GF-D8 (cell line): ENCODE data around the gene GPR176.

ENCODE experiments used
- DNase-seq: peaks from one replicate; lab custom pipeline; 2025; lab: John Stamatoyannopoulos, UW

Gene GPR176

DNA sequence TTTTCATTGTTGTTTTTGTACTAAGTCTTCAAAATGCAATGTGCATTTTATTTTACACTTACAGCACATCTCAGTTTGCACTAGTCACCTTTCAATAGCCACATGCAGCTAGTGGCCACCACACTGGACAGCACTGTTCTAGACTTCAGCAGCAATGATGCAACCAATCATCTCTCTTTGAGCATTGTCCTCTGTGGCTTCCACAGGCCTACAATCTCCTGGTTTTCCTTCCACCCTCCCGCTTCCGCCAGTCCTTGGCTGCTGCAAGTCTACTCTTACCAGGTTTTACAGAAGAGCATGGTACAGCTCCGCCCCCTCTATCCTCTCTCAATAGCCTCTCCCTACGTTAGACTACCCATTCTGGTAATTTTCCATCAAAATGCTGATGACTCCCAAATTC is 112.3 kb downstream of the GPR176 start:
- no peak for DNase-seq

- DNase-seq, result no peak
Measured at GRCh38 chr15:39804026-39804425, 116.0 kb downstream of the GPR176 start.

GRCh38 chr15:39803016-39803415 is 117.0 kb downstream of the GPR176 start:
- DNase-seq, result no peak

GRCh38 chr15:39801641-39802309 is 118.3 kb downstream of the GPR176 start:
- no peak for DNase-seq

- no peak for DNase-seq
Measured at GRCh38 chr15:39799552-39800011, 120.5 kb downstream of the GPR176 start.

GRCh38 chr15:39798382-39798781 is 121.7 kb downstream of the GPR176 start:
- DNase-seq, result no peak

DNA sequence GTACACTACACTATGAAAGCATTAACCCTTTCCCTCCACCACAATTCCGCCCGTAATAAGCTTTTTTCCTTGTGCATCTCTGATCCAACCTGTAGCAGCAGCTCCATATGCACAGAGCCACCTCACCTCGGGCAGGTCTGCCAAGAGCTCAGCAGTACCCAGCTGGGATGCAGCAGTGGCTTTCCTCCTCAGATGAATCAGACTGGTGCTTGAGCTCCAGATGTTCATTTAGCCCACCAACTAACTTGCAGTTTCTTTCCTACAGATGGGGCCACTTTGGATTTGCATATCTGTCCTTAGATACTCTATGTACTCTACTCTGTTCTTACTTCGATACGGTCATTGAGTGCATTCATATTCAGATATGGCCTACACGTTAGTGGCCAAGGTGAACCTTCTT is 122.7 kb downstream of the GPR176 start:
- DNase-seq, result no peak

GRCh38 chr15:39796601-39797000 is 123.5 kb downstream of the GPR176 start:
- no peak for DNase-seq

- no peak for DNase-seq
Measured at GRCh38 chr15:39795486-39795885, 124.6 kb downstream of the GPR176 start.

- DNase-seq, result no peak
Measured at GRCh38 chr15:39794954-39795353, 125.1 kb downstream of the GPR176 start.

DNA sequence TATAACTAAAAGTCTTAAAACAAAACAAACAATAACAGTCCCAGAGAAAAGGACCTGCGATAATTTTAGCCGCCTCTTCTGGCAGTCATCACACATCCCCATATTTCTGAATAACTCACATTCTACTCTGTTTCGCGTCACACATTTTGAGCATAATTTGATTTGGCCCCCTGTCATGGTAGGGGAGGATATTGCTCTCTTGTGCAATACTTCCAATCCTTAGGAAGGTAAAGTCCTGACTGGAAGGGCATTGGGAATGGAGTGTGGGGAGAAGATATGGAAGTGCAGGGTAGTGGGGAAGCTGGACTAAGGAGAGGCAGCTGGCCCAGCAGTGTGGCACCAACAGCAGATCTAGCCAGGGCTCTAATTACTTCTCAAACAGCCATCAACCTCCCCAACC is 126.1 kb downstream of the GPR176 start:
- no peak for DNase-seq

- no peak for DNase-seq
Measured at GRCh38 chr15:39792844-39793335, 127.2 kb downstream of the GPR176 start.

GRCh38 chr15:39792025-39792843 is 127.8 kb downstream of the GPR176 start:
- no peak for DNase-seq

- DNase-seq, result peak; percentile 42
Measured at GRCh38 chr15:39789736-39790135, 130.3 kb downstream of the GPR176 start.

DNA sequence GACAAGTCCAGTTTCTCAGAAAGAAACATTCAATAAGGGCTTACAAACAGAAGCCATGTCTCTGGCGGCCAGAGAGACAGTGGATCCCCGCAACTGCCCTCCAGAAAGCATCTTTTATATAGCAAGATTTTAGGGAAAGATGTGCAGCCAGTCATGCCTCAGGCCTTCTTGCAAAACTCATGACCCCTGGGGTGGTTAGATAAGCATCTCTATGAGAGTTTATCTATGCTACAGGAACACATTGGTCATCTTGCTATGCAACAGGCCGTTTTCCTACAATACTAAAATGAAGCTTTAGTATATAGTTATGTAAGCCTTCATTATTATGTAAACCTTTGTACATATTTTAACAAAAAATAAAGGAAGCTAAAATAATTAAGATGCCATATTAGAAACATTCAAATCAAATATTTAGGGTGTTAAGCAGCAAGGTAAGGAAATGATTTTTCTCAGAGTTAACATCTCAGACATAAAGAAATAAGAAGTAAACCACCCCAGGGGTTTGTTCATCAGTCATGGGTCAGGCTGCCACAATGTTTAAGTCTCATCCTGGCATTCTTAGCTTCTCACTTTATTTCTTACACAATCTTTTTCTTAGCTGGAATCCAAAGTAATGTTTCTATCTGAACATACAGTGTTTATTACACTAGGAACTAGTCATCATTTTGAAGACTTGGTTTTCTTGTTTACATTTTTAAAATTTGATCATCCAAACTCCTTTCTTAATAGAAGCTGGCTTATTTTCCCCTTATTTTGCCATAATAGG is 131.1 kb downstream of the GPR176 start:
- DNase-seq, result peak; percentile 57

GRCh38 chr15:39788108-39788507 is 132.0 kb downstream of the GPR176 start:
- DNase-seq, result no peak

- DNase-seq, result no peak
Measured at GRCh38 chr15:39787479-39787878, 132.6 kb downstream of the GPR176 start.

DNA sequence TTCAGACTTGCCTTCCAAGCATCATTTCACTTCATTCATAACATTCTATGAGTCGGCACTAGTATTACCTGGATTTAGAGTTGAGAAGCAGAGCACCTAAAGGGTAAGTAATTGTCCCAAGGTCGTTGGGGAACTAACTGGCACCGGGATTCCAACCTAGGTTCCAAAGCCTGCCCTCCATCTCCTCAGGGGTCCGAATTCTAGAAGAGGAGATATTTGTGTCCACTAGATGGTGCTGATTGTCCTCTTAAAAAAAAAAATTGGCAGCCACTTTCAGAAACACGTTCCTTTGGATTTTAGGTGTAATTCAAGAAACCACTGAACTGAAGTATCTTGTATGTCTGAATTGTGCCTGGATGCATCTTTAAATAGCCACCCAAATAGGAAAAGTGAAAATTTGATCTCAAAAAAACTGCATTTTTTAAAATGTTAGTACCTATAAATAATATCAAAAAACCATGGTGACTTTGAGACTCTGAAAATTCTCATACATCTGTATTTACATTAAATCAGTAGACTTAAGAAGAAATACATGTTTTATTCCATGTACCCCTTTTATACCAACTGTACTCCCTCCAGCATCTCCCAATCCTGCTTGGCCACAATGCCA is 133.5 kb downstream of the GPR176 start:
- peak; percentile 11 for DNase-seq

GRCh38 chr15:39785841-39786240 is 134.2 kb downstream of the GPR176 start:
- no peak for DNase-seq

GRCh38 chr15:39785139-39785538 is 134.9 kb downstream of the GPR176 start:
- DNase-seq, result no peak

DNA sequence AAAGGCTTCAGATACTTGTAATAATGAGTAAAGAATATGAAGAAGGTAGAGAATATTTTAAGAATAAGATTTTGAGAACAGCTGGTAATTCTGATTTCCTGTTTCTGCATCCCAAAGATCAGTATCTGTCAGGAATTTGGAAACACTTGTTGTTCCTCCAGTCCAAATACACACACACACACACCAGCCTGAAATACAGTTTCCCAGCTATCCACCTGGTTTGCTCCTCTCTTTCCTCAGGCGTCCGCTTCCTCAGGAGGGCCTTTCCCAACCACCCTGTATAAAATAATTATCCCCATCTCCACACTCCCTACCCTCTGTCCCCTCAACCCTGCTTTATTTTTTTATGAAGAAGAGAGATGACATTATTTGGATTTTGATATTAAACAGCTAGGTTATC is 135.4 kb downstream of the GPR176 start:
- no peak for DNase-seq

DNA sequence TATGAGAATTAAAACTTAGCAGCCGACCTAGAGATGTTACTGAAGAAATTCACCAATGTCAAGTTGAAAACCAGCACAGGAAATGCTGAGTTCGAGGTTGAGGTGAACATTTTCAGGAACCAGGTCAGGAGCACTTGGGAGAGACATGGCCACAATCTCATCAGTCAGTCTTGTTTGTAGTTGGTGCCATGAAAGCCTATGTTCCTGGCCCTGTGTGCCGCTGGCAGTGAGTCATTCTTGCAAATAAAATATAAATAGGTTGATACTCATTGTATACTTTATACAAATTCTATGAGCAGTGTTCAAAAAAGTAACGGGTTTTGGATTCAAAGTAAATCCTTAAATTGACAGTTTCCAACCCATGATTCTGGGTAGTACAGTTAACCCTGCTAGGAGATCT is 135.9 kb downstream of the GPR176 start:
- no peak for DNase-seq
